A172 (cell line): Measurements from ENCODE around the gene IFT122. TPM values are rescaled to one million over a fixed set of nuclear protein-coding genes. Genes with fewer than 3 reads are reported as not detected.

Experiments
- DNase-seq: peaks from one replicate; pipeline ENCODE4 v3.0.0-alpha.2; 2015; ENCODE audit warnings: low spot score
- total RNA-seq: library from RNA; depleted of rRNA; stranded (reverse); fragments of >200 nt; shearing (Covaris generic); gene quantifications from 2 replicates; pipeline ENCODE4 v1.2.3, GENCODE V29; 2014

Gene IFT122
- total RNA-seq, 1 experiment from 2014 or later: 22.3 TPM

GRCh38 chr3:129434140-129434539 is 5.9 kb upstream of the IFT122 start:
- DNase-seq: no peak

DNA sequence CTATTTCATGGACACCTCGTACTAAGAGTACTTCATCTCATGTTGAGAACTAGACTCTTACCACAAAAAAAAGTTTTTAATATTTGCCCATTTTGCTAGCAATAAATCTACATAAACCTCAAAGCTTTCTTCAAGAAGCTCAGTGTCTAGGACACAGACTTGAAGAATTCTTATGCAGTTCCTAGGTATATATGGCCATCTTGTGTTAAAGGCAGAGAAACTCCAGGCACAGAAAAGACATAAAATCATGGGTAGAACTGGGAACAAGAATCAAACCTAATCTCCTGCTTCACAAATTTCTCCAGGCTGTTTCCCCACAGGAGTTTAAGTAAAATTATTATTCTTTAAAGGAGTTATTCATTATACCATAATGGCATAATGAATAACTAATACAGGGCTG is 4.7 kb upstream of the IFT122 start:
- no peak for DNase-seq

DNA sequence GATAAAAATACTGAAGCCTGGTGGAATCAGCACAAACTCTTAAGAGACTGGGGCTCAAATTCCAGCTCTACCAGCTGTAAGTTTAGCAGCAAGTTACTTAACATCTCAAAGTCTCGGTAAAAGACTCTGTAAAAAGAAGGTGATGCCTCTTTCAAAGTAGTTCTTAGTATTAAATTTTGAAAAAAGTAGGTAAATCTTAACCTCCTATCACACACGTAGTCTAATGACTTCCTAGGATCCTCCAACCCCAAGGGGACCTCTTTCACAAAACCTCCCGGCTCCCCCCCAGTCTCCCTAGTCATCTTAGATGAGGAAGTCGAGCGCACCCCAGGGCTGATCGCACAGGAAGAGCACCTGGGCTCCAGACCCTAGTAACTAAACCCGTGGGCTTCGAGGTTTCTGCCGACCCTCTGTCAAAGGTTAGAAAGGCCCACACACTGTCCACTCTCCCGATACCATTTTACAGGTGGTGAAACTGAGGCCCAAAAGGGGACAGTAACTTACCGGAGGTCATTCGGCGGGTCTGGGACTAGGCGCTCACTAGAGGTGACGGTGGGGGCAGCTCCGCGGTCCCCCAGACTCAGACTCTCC is 703 bp upstream of the IFT122 start:
- DNase-seq: no peak

DNA sequence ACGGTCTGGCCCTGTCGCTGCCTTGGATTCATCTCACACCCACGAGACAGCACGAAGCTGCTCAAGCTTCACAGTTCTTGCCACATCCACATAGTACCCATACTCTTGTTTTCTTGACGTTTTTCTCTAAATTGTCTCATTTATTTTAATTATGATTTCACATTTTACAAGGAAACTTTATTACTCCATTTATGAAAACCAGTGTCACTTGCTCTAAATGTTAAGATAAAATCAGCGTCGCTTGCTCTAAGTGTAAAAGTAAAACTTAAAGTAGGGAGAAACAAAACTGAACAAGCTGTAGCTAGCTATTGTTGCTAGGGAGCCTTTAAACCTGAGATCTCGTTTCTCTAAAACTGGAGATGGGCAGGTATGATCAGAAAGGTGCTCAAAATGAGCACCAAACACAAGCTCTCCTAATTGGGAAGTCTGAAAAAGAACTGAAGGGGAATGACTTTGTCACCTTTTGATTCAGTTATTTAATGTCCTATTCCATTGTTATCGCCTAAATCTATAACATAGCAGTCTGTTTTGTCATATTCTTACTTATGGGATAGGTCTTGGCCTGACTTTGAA is 680 bp downstream of the IFT122 start:
- DNase-seq: no peak

DNA sequence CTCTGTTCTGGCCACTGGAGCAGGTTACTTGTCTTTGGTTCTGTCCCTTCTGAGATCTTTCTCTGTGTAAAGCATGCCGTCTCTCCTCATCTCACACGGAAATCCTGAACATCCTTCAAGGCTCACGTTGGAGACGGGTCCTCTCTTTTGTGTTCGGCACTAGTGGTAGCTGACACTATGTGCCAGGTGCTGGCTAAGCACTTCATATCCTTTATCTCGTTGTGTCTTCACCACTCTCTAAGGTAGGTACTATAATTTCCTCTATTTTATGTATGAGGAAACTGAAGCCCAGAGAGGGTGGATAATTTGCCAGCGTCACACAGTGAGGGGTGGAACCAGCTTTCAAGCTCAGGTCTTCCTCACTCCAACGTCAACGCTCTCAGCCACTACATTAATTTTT is 1.2 kb downstream of the IFT122 start:
- no peak for DNase-seq

GRCh38 chr3:129441782-129442181 is 1.8 kb downstream of the IFT122 start:
- peak; percentile 55 for DNase-seq

DNA sequence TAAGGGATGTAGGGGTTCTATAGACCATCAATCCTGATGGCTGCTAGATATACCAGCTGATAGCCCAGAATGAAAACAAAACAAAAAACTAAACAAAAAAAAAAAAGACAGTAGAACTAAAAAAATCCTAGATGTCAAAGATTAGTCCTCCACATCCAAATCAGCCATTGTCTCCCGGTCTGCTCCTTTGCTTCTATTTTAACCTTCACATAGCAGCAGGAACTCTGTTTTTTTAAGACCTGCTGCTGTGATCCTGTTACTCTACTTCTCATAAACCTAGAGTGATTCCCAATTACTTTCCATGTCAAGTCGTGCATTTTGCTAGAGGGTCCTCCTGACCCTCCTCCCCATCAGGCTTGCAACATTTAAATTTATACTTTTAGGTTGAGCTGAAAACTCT is 2.5 kb downstream of the IFT122 start:
- DNase-seq: no peak

- no peak for DNase-seq
Measured at GRCh38 chr3:129442947-129443346, 2.9 kb downstream of the IFT122 start.

DNA sequence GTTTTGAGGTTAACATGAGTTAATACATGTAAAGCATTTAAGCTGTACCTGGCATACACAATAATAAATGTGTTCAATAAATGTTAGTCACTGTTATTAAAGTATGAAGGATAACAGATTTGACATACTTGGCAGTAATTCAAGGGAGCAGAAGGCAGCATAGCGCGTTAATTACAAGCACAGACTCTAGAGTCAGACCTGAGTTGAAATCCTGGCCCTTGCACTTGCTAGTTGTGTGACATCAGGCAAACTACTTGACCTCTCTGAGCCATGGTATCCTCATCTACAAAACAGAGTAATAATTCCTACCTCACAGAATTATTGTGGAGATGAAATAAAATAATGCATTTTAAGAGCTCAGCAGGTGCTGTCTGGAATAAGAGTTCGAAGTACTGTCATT is 5.4 kb downstream of the IFT122 start:
- DNase-seq: no peak

GRCh38 chr3:129446926-129447325 is 6.9 kb downstream of the IFT122 start:
- no peak for DNase-seq

GRCh38 chr3:129448186-129448895 is 8.3 kb downstream of the IFT122 start:
- DNase-seq: no peak

DNA sequence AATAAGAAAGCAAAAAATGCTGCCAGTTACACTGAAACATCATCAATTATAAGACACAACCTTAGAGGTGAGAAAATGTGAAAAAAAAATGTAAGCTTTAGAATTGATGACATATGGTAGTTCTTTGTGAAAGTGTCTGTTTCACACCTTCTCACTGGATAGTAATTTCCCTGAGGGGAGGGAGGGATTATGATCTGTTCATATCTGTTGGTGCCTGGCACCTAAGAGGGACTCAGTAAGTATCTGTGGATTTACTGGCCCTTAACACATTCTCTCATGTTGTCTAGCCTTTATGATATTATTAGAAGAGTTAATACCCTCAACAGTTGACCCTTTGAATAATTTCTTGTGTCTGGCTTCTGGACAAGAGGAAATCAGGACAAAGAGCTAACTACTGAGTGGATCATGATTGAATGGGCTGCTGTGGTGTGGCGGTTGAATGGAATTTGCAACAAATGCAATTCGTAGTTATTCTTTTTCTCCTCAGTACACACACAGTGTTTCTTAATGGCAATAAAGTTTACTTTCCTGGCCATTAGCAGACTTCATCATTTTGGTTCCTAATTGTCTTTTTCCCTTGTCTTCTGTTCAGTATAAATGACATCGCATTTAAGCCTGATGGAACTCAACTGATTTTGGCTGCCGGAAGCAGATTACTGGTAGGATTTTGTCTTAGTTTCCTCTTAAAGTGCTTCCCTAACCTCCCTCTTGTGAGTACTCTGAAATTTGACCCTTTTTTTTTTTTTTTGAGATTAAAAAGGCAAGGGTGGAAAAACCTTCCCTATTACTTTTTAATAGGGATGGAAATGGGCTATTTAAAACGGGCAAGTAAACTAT is 9.5 kb downstream of the IFT122 start:
- DNase-seq: no peak

GRCh38 chr3:129453732-129454131 is 13.7 kb downstream of the IFT122 start:
- no peak for DNase-seq

GRCh38 chr3:129460155-129460554 is 20.1 kb downstream of the IFT122 start:
- DNase-seq: no peak

- DNase-seq: no peak
Measured at GRCh38 chr3:129460572-129460971, 20.5 kb downstream of the IFT122 start.

- peak; percentile 61 for DNase-seq
Measured at GRCh38 chr3:129461022-129461421, 21.0 kb downstream of the IFT122 start.

GRCh38 chr3:129461461-129462146 is 21.6 kb downstream of the IFT122 start:
- no peak for DNase-seq

- no peak for DNase-seq
Measured at GRCh38 chr3:129462361-129462968, 22.4 kb downstream of the IFT122 start.

GRCh38 chr3:129463094-129463493 is 23.1 kb downstream of the IFT122 start:
- no peak for DNase-seq

DNA sequence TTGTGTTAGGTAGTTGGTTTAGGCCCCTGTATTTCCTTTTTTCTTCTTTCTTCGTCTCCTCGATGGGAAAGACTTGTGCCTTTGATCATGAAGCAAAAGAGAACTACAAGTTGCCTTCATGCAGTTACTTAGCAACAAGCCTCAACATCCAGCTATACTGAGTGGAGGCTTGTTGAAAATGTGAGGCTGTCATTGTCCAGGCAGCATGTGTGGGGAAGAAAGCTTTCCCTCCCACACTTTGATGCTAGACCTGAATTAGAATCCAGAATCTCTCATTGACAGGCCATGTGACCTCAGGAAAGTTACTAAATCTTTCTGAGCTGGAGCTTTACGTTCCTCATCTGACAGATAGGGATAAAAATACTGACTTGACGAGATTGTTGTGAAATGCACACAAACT is 23.7 kb downstream of the IFT122 start:
- DNase-seq: no peak

DNA sequence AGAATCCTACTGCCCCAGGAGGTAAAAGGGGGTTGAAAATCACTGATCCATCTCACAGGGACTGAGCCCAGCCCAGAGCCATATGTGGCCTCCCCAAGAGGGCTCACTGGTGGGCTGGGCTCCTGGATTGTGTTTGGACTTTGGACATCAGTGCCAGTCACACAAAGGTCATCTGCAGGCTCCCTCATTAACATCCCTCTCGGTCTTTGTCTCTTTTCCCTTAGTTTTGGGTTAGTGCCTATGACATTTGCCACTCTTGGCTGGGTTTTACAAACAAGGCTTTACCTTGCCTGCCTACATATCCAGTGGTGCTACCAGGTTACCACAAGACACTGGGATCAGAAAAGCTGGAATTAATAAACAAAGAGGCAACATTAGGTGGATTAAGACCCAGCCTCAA is 27.9 kb downstream of the IFT122 start:
- DNase-seq: no peak

DNA sequence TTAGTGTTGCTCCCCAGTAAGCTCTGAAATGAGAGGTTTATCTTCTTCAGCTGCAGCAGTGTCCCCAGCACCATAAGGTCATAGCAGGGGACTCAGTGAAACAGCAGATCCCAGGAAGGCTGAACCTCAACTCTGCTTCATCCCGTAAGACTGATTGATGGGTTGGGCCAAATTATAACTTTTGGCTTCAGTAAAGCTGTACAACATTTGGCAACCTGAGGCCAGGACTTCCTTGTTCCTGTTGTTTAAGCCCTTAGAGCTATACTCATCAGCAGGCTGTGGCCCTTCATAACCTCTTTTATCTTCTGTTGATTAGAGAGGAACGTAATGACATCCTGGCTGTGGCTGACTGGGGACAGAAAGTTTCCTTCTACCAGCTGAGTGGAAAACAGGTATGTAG is 29.0 kb downstream of the IFT122 start:
- no peak for DNase-seq
